DMS 273 (cell line): ENCODE measurements around the gene CDC42BPB.

ENCODE experiments used
- DNase-seq: peaks from one replicate; lab custom pipeline; 2025; ENCODE audit not compliant: unreplicated experiment; lab: John Stamatoyannopoulos, UW

The CDC42BPB gene

GRCh38 chr14:103057372-103058163, at the start of gene CDC42BPB:
Gene CDC42BPB (minus strand): TSS chr14:103057549. CDS start chr14:103057173, 376 bp downstream.
- DNase-seq: peak; percentile 97

- peak; percentile 65 for DNase-seq
These were observed 48.3 kb upstream of the CDC42BPB start for GRCh38 chr14:103105580-103106150.

GRCh38 chr14:103104654-103105452, 47.5 kb upstream of the CDC42BPB start:
- peak; percentile 79 for DNase-seq

- peak; percentile 59 for DNase-seq
These were observed 47.0 kb upstream of the CDC42BPB start for GRCh38 chr14:103104389-103104653.

- peak; percentile 96 for DNase-seq
These were observed 46.4 kb upstream of the CDC42BPB start for GRCh38 chr14:103103461-103104388.

GRCh38 chr14:103102689-103103260, 45.4 kb upstream of the CDC42BPB start:
- no peak for DNase-seq

- DNase-seq: no peak
These were observed 44.8 kb upstream of the CDC42BPB start for GRCh38 chr14:103101963-103102688.

- peak; percentile 33 for DNase-seq
These were observed 44.1 kb upstream of the CDC42BPB start for GRCh38 chr14:103101257-103101962.

GRCh38 chr14:103100281-103101121, 43.2 kb upstream of the CDC42BPB start:
- no peak for DNase-seq

GRCh38 chr14:103099733-103100280, 42.5 kb upstream of the CDC42BPB start:
- DNase-seq: no peak

GRCh38 chr14:103099081-103099732, 41.9 kb upstream of the CDC42BPB start:
- DNase-seq: no peak

GRCh38 chr14:103097994-103098957, 40.9 kb upstream of the CDC42BPB start:
- DNase-seq: no peak

GRCh38 chr14:103097244-103097993, 40.1 kb upstream of the CDC42BPB start:
- no peak for DNase-seq

GRCh38 chr14:103096387-103096786, 39.0 kb upstream of the CDC42BPB start:
- no peak for DNase-seq

GRCh38 chr14:103095210-103095778, 37.9 kb upstream of the CDC42BPB start:
- DNase-seq: no peak
